Upper lobe of left lung (tissue), 6 donors: ENCODE measurements around the gene FYN. TPM values are rescaled to one million over a fixed set of nuclear protein-coding genes. Genes with fewer than 3 reads are reported as not detected.
"Not testable (repeated sequence)": the region's sequence is repeated elsewhere in the genome, so short reads cannot be mapped to it uniquely, and the experiment has no call there.

ENCODE experiments used
- ATAC-seq, 2 donors: fragments of 200-7000 bp; cut with Tn5 transposase; one replicate each; pipeline ENCODE4 v1.9.1; 2022; ENCODE audit warnings: mild to moderate bottlenecking in 2 of 2, moderate library complexity in 2 of 2; ENCODE audit not compliant: low FRiP score in 2 of 2
- DNase-seq, 2 donors: peaks; one replicate each; pipeline ENCODE4 v3.0.0-alpha.2; 2019 to 2020
- H3K27ac ChIP-seq, 4 donors: fragments of 200-600 bp; sonication (generic); one replicate each; pipeline ENCODE4 v1.5.1; 2016 to 2019
- H3K27me3 ChIP-seq, 4 donors: fragments of 200-600 bp; sonication (generic); one replicate each; pipeline ENCODE4 v1.5.1; 2017 to 2019
- H3K36me3 ChIP-seq, 4 donors: fragments of 200-600 bp; sonication (generic); one replicate each; pipeline ENCODE4 v1.5.1; 2016 to 2019
- H3K4me1 ChIP-seq, 4 donors: fragments of 200-600 bp; sonication (generic); one replicate each; pipeline ENCODE4 v1.5.1; 2018 to 2019
- H3K4me3 ChIP-seq, 4 donors: fragments of 200-600 bp; sonication (generic); one replicate each; pipeline ENCODE4 v1.5.1; 2017 to 2019; ENCODE audit warnings: mild to moderate bottlenecking in 2 of 4, moderate library complexity in 1 of 4
- H3K9me3 ChIP-seq, 4 donors: fragments of 200-600 bp; sonication (generic); one replicate each; pipeline ENCODE4 v1.5.1; 2018 to 2019
- CTCF ChIP-seq, 6 experiments: fragments of 450-650 bp in 4 of 6; fragments of 200-600 bp in 2 of 6; sonication (generic) in 2 of 6; IDR thresholded peaks; one replicate each; pipeline ENCODE4 v1.5.1; 2016 to 2019; ENCODE audit warnings: antibody characterized with exemption in 6 of 6
- EP300 ChIP-seq, 4 donors: sonication (generic); formaldehyde crosslinking; IDR thresholded peaks; one replicate each; pipeline ENCODE4 v1.5.1; 2017; ENCODE audit warnings: antibody characterized with exemption in 4 of 4, control low read depth in 2 of 4
- POLR2A ChIP-seq, 4 donors: fragments of 450-650 bp; IDR thresholded peaks; one replicate each; pipeline ENCODE4 v1.5.1; 2016 to 2017; ENCODE audit warnings: antibody characterized with exemption in 4 of 4, mild to moderate bottlenecking in 2 of 4
- POLR2AphosphoS5 ChIP-seq, 2 donors: sonication (generic); formaldehyde crosslinking; IDR thresholded peaks; one replicate each; pipeline ENCODE4 v1.5.1; 2017; ENCODE audit warnings: antibody characterized with exemption in 2 of 2
- WGBS, 2 donors: methylation state at CpG; one replicate each; pipeline ENCODE4 v1.1.5; 2017 to 2018; 5-methylcytosine and 5-hydroxymethylcytosine counted together
- total RNA-seq, 6 donors: library from RNA; depleted of rRNA in 4 of 6; stranded (reverse); fragments of >200 nt in 4 of 6; gene quantifications; one replicate each; pipeline versions ENCODE4 v1.1.0 to v1.2.1, GENCODE V29; 2016 to 2021
- donor health status: DM: no; HTN: no; CAD: no; lungs with moderate emphysema.
- donor health status: DM: no; HTN: yes; CAD: no; lungs with severe emphysema.

FYN gene
- total RNA-seq, 6 donors from 2014 or later, result 69.1 to 181 (median 113) TPM

- TF ChIP-seq POLR2A (IDR thresholded peaks at IDR 0.05) (no peak), EP300 (IDR thresholded peaks at IDR 0.05) (no peak), CTCF (IDR thresholded peaks at IDR 0.05) (no peak), POLR2AphosphoS5 (IDR thresholded peaks at IDR 0.05) (no peak)
- Histone ChIP-seq H3K27me3 (no peaks in the 10 kb centered on the region), H3K27ac (no peak overlapping the region), H3K9me3 (no peaks in the 10 kb centered on the region), H3K4me3 (no peak overlapping the region), H3K4me1 (no peaks in the 10 kb centered on the region), H3K36me3 (no peaks in the 10 kb centered on the region)
- WGBS, 2 donors, result 68 to 71% methylated on average over 4 of the region's 4 CpGs
- DNase-seq (no peak), ATAC-seq (no peak)
Observed at GRCh38 chr6:111892431-111892830, 19.2 kb upstream of the FYN start.

DNA sequence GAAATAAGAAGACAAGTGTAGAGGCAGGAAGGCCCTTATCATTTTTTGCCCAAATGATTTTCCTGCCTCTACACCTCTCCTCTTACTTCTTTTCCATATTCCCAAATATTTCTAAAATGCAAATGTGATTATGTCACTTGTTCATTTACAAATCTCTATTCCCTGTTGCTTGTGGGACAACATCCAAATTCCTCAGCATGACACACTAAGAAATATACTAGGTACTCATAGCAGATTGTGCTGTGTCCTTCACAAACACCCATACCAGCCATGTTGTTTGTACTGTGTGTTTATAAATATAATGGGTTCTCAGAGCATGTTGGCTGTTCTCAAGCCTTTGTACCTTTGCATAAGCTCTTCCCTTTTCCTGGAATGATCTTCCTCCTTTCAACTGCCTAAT, 17.7 kb upstream of the FYN start:
- no peak overlapping the region for H3K4me3 ChIP-seq
- no peaks in the 10 kb centered on the region for H3K36me3 ChIP-seq
- DNase-seq (no peak), ATAC-seq (no peak)
- H3K27me3 ChIP-seq, result no peaks in the 10 kb centered on the region
- no peak overlapping the region for H3K27ac ChIP-seq
- TF ChIP-seq EP300 (IDR thresholded peaks at IDR 0.05) (no peak), POLR2A (IDR thresholded peaks at IDR 0.05) (no peak), CTCF (IDR thresholded peaks at IDR 0.05) (no peak), POLR2AphosphoS5 (IDR thresholded peaks at IDR 0.05) (no peak)
- no peaks in the 10 kb centered on the region for H3K4me1 ChIP-seq
- H3K9me3 ChIP-seq, result no peaks in the 10 kb centered on the region

- peak in 1 of 2 donors; percentile 74 for ATAC-seq
- Histone ChIP-seq H3K4me3 (peak overlapping the region in 1 of 4 donors; percentile 11), H3K4me1 (no peaks in the 10 kb centered on the region), H3K36me3 (no peaks in the 10 kb centered on the region), H3K9me3 (no peaks in the 10 kb centered on the region), H3K27me3 (no peaks in the 10 kb centered on the region), H3K27ac (no peak overlapping the region)
- DNase-seq, result no peak
- WGBS, 2 donors, result 40 to 51% methylated on average over 10 of the region's 10 CpGs
- TF ChIP-seq CTCF (IDR thresholded peaks at IDR 0.05) (no peak), POLR2AphosphoS5 (IDR thresholded peaks at IDR 0.05) (no peak), POLR2A (IDR thresholded peaks at IDR 0.05) (no peak), EP300 (IDR thresholded peaks at IDR 0.05) (no peak)
Observed at GRCh38 chr6:111888928-111889695, 15.9 kb upstream of the FYN start.

- DNase-seq, H3K27me3 ChIP-seq, H3K36me3 ChIP-seq, ATAC-seq, H3K4me1 ChIP-seq, H3K9me3 ChIP-seq, H3K27ac ChIP-seq, H3K4me3 ChIP-seq: not testable (repeated sequence)
- 82 to 96% methylated on average over 2 of the region's 2 CpGs for WGBS, 2 donors
Observed at GRCh38 chr6:111886793-111887192, 13.5 kb upstream of the FYN start.

GRCh38 chr6:111885373-111886027, 12.2 kb upstream of the FYN start:
- ATAC-seq (no peak), DNase-seq (no peak)
- H3K36me3 ChIP-seq, result no peaks in the 10 kb centered on the region
- no peak for TF ChIP-seq EP300 (IDR thresholded peaks at IDR 0.05)
- H3K9me3 ChIP-seq, result no peaks in the 10 kb centered on the region
- no peak overlapping the region for H3K27ac ChIP-seq
- no peaks in the 10 kb centered on the region for H3K27me3 ChIP-seq
- WGBS, 2 donors, result 90 to 91% methylated on average over 3 of the region's 3 CpGs
- no peaks in the 10 kb centered on the region for H3K4me1 ChIP-seq
- no peak overlapping the region for H3K4me3 ChIP-seq

- TF ChIP-seq EP300 (IDR thresholded peaks at IDR 0.05) (no peak), CTCF (IDR thresholded peaks at IDR 0.05) (no peak), POLR2A (IDR thresholded peaks at IDR 0.05) (no peak), POLR2AphosphoS5 (IDR thresholded peaks at IDR 0.05) (no peak)
- no peak for ATAC-seq
- no peak overlapping the region for H3K4me3 ChIP-seq
- H3K9me3 ChIP-seq, result no peaks in the 10 kb centered on the region
- DNase-seq, result no peak
- WGBS, 2 donors, result 94 to 100% methylated on average over 2 of the region's 2 CpGs
- no peaks in the 10 kb centered on the region for H3K36me3 ChIP-seq
- H3K27me3 ChIP-seq, result no peaks in the 10 kb centered on the region
- H3K4me1 ChIP-seq, result no peaks in the 10 kb centered on the region
- H3K27ac ChIP-seq, result no peak overlapping the region
Observed at GRCh38 chr6:111884068-111884467, 10.8 kb upstream of the FYN start.
